KMS-11 (cell line): ENCODE measurements around the gene UBFD1.

ENCODE experiments used
- H2AFZ ChIP-seq: fragments of 200-600 bp; sonication (generic); 2 replicates; pipeline ENCODE4 v1.6.1; 2016; ENCODE audit warnings: antibody characterized with exemption, mixed run types, low read depth
- H3K27ac ChIP-seq: fragments of 200-600 bp; sonication (generic); 2 replicates; pipeline ENCODE4 v1.6.1; 2016; ENCODE audit warnings: mild to moderate bottlenecking, mixed run types
- H3K27me3 ChIP-seq: fragments of 200-600 bp; sonication (generic); 2 replicates; pipeline ENCODE4 v1.6.1; 2017; ENCODE audit warnings: mild to moderate bottlenecking, low read depth, mixed run types, moderate library complexity; ENCODE audit not compliant: insufficient read depth
- H3K36me3 ChIP-seq: fragments of 200-600 bp; sonication (generic); 2 replicates; pipeline ENCODE4 v1.6.1; 2017; ENCODE audit warnings: mild to moderate bottlenecking, mixed run types; ENCODE audit not compliant: insufficient read depth
- H3K4me1 ChIP-seq: fragments of 200-600 bp; sonication (generic); 2 replicates; pipeline ENCODE4 v1.6.1; 2016; ENCODE audit warnings: mild to moderate bottlenecking, low read depth, mixed run types; ENCODE audit not compliant: poor library complexity, severe bottlenecking
- H3K4me2 ChIP-seq: fragments of 200-600 bp; sonication (generic); 2 replicates; pipeline ENCODE4 v1.7.0; 2016; ENCODE audit warnings: mild to moderate bottlenecking, mixed run types
- H3K4me3 ChIP-seq: fragments of 200-600 bp; sonication (generic); IDR thresholded peaks from 2 replicates; pipeline ENCODE4 v1.6.1; 2017; ENCODE audit warnings: low read depth, low read length, mixed read lengths; ENCODE audit not compliant: insufficient read depth
- H3K79me2 ChIP-seq: fragments of 200-600 bp; sonication (generic); 2 replicates; pipeline ENCODE4 v1.6.1; 2016; ENCODE audit warnings: low read depth, mixed run types; ENCODE audit not compliant: insufficient read depth
- H3K9ac ChIP-seq: fragments of 200-600 bp; sonication (generic); 2 replicates; pipeline ENCODE4 v1.6.1; 2016; ENCODE audit warnings: mild to moderate bottlenecking, mixed run types
- H4K20me1 ChIP-seq: fragments of 200-600 bp; sonication (generic); 2 replicates; pipeline ENCODE4 v1.6.1; 2016; ENCODE audit warnings: mild to moderate bottlenecking, mixed run types; ENCODE audit not compliant: insufficient read depth
- TF ChIP-seq, protein P1 (sequence below): fragments of 200-600 bp; sonication (generic); conservative IDR thresholded peaks from 2 replicates; pipeline ENCODE4 v1.6.1; 2017; ENCODE audit warnings: low read depth, mild to moderate bottlenecking, antibody characterized with exemption, low read length, moderate library complexity, mixed read lengths

UBFD1 gene

DNA sequence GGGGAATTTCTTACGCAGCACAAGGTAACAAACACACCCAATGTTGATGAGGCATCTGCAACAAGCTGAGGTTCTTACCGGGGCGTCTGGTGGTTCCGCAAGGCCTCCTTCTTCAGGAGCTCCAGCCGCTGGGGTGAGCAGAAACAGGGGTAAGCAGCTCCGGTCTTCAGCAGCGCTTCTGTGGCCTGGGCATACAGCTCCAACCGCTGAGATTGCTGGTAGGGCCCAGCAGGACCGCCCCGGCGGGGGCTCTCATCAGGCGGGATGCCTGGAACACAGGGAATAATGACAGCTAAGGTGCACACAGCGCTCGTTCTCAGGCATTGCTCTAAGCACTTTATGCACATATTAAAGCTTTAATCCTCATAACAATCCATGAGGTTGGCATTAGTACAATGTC lies 13.1 kb upstream of the UBFD1 start:
- TF ChIP-seq, protein P1, sequence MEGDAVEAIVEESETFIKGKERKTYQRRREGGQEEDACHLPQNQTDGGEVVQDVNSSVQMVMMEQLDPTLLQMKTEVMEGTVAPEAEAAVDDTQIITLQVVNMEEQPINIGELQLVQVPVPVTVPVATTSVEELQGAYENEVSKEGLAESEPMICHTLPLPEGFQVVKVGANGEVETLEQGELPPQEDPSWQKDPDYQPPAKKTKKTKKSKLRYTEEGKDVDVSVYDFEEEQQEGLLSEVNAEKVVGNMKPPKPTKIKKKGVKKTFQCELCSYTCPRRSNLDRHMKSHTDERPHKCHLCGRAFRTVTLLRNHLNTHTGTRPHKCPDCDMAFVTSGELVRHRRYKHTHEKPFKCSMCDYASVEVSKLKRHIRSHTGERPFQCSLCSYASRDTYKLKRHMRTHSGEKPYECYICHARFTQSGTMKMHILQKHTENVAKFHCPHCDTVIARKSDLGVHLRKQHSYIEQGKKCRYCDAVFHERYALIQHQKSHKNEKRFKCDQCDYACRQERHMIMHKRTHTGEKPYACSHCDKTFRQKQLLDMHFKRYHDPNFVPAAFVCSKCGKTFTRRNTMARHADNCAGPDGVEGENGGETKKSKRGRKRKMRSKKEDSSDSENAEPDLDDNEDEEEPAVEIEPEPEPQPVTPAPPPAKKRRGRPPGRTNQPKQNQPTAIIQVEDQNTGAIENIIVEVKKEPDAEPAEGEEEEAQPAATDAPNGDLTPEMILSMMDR = no peak
- no peak overlapping the region for H3K4me3 ChIP-seq
- peaks cover 11% of the 10 kb centered on the region; the same call in 1 of the 2 replicates for H3K36me3 ChIP-seq
- peaks cover 7% of the 10 kb centered on the region for H3K4me1 ChIP-seq
- H3K79me2 ChIP-seq = no peaks in the 10 kb centered on the region
- no peak overlapping the region for H3K4me2 ChIP-seq
- no peak overlapping the region for H3K27ac ChIP-seq
- no peak overlapping the region for H3K9ac ChIP-seq
- no peak overlapping the region for H2AFZ ChIP-seq
- H4K20me1 ChIP-seq = no peaks in the 10 kb centered on the region
- no peaks in the 10 kb centered on the region for H3K27me3 ChIP-seq

DNA sequence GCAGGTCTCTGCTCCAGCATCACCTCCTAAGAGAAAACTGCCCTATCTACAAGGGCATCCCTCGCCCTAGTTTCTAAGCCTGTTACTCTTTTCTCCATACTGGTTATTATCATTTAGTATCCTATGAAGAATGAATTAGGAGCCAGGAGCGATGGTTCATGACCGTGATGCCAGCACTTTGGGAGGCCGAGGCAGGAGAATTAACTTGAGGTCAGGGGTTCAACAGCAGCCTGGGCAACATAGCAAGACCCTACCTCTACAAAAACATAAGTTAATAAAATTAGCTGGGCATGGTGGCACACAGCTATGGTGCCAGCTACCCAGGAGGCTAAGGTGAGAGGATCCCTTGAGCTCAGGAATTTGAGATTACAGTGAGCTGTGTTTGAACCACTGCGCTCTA lies 7.6 kb upstream of the UBFD1 start:
- H3K27ac ChIP-seq = no peak overlapping the region
- H3K4me2 ChIP-seq = no peak overlapping the region
- peaks cover 14% of the 10 kb centered on the region; the same call in 1 of the 2 replicates for H3K36me3 ChIP-seq
- no peaks in the 10 kb centered on the region for H4K20me1 ChIP-seq
- TF ChIP-seq, protein P1 = no peak
- H3K4me3 ChIP-seq = no peak overlapping the region
- no peak overlapping the region for H3K9ac ChIP-seq
- H3K79me2 ChIP-seq = peaks cover 10% of the 10 kb centered on the region; the same call in 1 of the 2 replicates
- H3K27me3 ChIP-seq = no peaks in the 10 kb centered on the region
- H2AFZ ChIP-seq = no peak overlapping the region
- H3K4me1 ChIP-seq = peaks cover 3% of the 10 kb centered on the region

DNA sequence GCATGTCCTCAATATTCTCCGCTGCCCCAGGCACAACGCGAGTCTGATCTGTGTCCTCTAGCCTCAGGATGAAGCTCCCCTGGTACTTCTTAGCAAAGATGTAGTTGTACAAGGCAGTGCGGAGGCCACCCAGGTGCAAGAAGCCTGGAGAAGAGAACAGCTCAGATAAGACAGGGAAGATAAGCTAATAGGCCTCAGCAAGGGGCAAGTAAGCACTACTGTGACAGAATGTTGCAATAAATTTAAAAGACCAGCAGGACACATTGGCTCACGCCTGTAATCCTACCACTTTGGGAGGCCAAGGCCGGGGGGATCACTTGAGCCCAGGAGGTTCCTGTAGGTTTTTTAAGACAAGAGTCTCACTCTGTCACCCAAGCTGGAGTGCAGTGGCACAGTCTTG lies 5.4 kb upstream of the UBFD1 start:
- Histone ChIP-seq H3K27ac (no peak overlapping the region), H3K79me2 (peaks cover 30% of the 10 kb centered on the region), H2AFZ (no peak overlapping the region), H3K36me3 (peaks cover 14% of the 10 kb centered on the region; the same call in 1 of the 2 replicates), H3K4me1 (peaks cover 20% of the 10 kb centered on the region), H3K4me3 (no peak overlapping the region), H3K4me2 (no peak overlapping the region), H4K20me1 (no peaks in the 10 kb centered on the region), H3K27me3 (no peaks in the 10 kb centered on the region), H3K9ac (no peak overlapping the region)
- TF ChIP-seq, protein P1 = no peak

DNA sequence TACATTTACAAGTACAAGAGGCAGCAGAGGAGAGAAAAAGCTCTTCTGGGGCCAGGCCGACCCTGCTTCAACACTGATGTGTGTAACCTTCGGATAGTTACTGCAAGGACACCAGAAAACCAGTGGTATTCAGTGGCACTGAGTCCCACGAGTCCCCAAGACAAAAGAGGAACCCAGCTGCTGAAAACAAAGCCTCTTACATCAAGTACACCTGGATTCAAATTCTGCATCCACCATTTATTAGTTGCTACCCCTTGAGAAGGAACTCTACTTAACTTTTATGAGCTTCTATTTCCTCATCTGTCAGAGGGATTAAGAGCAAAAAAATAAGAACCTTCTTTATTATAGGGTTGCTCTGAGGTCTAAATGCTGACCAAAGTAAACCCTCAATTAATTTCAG lies 3.0 kb upstream of the UBFD1 start:
- TF ChIP-seq, protein P1 = no peak
- Histone ChIP-seq H3K4me1 (peaks cover 32% of the 10 kb centered on the region), H3K4me3 (no peak overlapping the region), H3K27me3 (no peaks in the 10 kb centered on the region), H2AFZ (no peak overlapping the region), H3K36me3 (peaks cover 13% of the 10 kb centered on the region; the same call in 1 of the 2 replicates), H3K79me2 (peaks cover 48% of the 10 kb centered on the region), H3K4me2 (no peak overlapping the region), H3K9ac (no peak overlapping the region), H3K27ac (no peak overlapping the region), H4K20me1 (peaks cover 3% of the 10 kb centered on the region; the same call in 1 of the 2 replicates)
